AG09309 (cell line): Measurements from ENCODE around the gene MT3.

ENCODE experiments used
- DNase-seq: peaks from one replicate; pipeline ENCODE4 v3.0.0-alpha.2; 2010; ENCODE audit warnings: low read depth
- H3K4me3 ChIP-seq: 2 replicates; pipeline ENCODE4 v1.5.1; 2011; ENCODE audit warnings: mild to moderate bottlenecking, low read depth, low read length, moderate library complexity; ENCODE audit not compliant: control insufficient read depth
- TF ChIP-seq, protein P1 (sequence below): IDR thresholded peaks from 2 replicates; pipeline ENCODE4 v1.5.1; 2011; ENCODE audit warnings: mild to moderate bottlenecking, low read depth, low read length, inconsistent platforms; ENCODE audit not compliant: insufficient read depth, control insufficient read depth; ENCODE audit errors: missing control alignments

Gene MT3

DNA sequence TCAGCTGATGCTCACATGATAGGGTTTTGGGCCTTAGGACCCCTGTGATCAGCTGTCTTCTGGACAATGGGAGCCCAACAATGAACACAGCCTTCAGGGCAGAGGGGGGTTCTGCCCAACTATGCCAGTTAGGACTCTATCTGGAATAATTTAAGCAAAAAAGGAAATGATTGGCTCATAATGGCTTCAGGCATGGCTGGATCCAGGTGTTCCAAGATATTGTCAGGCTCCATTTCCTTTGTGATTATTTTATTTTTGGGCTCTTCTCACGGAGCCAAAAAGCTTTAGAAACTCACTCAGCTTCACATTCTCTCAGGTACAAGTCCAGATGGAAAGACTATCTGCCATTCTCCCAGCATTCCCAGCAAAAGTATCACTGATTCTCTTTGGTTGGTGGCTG lies 16.1 kb downstream of the MT3 start:
- no peak overlapping the region for H3K4me3 ChIP-seq
- TF ChIP-seq, protein P1, sequence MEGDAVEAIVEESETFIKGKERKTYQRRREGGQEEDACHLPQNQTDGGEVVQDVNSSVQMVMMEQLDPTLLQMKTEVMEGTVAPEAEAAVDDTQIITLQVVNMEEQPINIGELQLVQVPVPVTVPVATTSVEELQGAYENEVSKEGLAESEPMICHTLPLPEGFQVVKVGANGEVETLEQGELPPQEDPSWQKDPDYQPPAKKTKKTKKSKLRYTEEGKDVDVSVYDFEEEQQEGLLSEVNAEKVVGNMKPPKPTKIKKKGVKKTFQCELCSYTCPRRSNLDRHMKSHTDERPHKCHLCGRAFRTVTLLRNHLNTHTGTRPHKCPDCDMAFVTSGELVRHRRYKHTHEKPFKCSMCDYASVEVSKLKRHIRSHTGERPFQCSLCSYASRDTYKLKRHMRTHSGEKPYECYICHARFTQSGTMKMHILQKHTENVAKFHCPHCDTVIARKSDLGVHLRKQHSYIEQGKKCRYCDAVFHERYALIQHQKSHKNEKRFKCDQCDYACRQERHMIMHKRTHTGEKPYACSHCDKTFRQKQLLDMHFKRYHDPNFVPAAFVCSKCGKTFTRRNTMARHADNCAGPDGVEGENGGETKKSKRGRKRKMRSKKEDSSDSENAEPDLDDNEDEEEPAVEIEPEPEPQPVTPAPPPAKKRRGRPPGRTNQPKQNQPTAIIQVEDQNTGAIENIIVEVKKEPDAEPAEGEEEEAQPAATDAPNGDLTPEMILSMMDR: no peak
- DNase-seq: no peak

DNA sequence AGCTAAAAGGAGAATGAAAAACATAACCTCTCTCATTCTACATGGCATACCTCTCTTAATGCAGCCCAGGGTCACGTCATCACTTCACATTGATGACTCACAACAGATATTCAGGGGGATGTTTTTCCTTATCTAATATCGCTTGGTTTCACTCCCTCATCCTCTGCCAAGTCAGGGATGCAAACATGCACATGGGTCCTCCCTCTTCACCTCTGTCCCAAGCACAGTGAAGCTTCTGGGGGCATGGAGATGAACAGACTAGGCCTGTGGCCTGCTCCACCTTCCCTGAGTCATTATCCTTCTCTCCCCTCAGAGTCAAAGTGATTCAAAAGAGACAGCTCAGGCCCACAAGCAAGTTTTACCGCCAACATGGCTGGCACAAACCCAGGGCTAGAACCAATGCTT lies 16.7 kb downstream of the MT3 start:
- no peak overlapping the region for H3K4me3 ChIP-seq
- TF ChIP-seq, protein P1: no peak
- peak; percentile 41 for DNase-seq

DNA sequence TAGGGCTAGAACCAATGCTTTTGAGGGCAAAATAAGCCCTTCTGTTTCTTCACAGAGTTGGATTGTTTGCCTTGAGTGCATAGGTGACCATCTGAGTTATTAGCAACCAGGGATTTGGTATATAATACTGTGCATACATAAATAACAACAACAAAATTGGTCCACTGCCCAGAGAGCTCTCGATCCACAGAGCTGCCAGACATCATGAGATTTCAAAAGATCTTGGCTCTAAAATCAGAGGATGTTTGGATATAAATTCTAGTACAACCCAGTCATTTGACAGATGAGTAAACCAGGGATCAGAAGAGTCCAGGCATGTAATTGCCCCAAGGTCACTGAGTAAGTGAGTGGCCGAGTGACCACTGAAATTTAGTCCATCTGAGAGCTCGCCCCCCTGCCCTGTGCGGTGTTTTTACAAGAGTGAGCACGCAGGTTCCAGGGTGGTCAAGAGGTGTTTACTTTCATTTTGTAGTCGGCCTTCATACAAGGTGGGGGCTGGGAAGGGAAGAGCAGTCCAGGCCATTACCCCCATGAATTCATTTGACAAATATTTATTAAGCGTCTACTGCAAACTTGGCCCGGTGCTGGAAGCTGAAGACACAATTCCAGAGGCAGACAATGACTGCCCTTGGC lies 17.3 kb downstream of the MT3 start:
- peak overlapping the region; percentile 33 for H3K4me3 ChIP-seq
- TF ChIP-seq, protein P1: no peak
- peak; percentile 74 for DNase-seq

DNA sequence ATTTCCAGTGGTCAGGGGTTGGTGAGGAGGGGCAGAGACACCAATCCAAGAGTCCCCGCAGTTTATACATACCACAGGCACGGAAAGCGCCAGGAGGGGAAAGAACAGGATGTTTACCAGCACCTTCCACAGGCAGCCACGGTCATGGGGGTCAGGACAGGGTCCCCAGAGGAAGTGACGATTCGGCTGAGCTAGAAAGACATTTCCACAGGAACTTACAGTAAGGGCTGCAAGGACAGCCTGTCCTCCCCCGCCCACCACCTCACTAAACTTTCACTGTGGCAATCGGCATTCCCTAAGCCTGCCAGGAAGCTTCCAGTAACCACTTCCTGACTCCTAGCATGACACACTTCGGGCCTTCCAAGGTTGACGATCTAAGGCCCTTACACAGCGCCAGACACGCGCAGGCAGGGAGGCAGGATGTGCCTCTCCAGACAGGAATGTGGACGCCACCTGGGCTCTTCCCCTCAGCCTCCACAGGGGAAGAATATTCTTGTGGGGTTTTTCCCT lies 17.8 kb downstream of the MT3 start:
- DNase-seq: peak; percentile 95
- TF ChIP-seq, protein P1: no peak
- peak overlapping the region; percentile 33 for H3K4me3 ChIP-seq

DNA sequence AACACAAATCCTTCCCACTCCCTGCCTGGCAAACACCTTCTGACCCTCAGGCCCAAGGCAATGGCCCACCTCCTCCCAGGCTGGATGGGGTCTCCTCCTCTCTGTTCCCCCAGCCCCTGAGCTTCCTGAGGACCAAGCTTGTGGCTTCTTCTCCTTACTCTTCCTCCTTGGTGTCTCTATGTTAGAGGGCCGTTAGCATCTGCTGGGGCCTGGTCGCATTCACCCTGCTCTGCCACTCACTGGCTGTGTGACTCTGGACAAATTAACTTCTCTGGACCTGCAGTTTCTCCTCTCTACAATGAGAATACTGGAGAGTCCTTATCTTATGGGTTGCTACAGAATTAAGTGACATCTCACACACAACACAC lies 18.3 kb downstream of the MT3 start:
- TF ChIP-seq, protein P1: no peak
- DNase-seq: no peak
- peak overlapping the region; percentile 3 for H3K4me3 ChIP-seq

DNA sequence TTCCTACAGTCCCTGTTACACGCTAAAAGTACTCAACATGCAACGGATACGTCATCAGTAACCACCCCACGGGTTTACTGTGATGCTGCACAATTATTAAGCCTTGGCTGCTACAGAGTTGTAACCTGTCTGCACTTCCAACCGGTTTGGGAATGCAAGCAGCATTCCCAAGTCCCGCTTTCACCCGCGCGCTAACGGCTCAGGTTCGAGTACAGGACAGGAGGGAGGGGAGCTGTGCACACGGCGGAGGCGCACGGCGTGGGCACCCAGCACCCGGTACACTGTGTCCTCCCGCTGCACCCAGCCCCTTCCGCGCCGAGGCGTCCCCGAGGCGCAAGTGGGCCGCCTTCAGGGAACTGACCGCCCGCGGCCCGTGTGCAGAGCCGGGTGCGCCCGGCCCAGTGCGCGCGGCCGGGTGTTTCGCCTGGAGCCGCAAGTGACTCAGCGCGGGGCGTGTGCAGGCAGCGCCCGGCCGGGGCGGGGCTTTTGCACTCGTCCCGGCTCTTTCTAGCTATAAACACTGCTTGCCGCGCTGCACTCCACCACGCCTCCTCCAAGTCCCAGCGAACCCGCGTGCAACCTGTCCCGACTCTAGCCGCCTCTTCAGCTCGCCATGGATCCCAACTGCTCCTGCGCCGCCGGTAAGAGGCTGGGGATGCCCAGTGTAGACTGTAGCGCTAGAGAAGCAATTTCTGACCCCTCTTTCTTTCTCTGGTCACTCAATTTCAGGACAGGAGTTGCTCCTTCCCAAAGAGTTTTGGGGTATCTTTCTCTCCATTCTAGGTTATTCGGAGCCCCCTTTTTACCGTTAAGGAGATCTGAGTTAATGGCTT lies 18.9 kb downstream of the MT3 start, which contains the start of gene MT2A:
TSS of gene MT2A (plus strand) at position 542 of the 833 bp plus-strand sequence. CDS start at position 614, 72 bp downstream.
- TF ChIP-seq, protein P1: no peak
- peak; percentile 86 for DNase-seq
- H3K4me3 ChIP-seq: peak within 1 kb of the TSS; percentile 71
